NCI-H1092 (cell line): ENCODE measurements around the gene OXSR1.
A peak's percentile ranks its signal among the peaks of the same experiment; 100 is the strongest.
"Not testable (repeated sequence)": the region's sequence is repeated elsewhere in the genome, so short reads cannot be mapped to it uniquely, and the experiment has no call there.

Experiments used
- DNase-seq: peaks from one replicate; lab custom pipeline; 2025; lab: John Stamatoyannopoulos, UW

OXSR1 gene

DNA sequence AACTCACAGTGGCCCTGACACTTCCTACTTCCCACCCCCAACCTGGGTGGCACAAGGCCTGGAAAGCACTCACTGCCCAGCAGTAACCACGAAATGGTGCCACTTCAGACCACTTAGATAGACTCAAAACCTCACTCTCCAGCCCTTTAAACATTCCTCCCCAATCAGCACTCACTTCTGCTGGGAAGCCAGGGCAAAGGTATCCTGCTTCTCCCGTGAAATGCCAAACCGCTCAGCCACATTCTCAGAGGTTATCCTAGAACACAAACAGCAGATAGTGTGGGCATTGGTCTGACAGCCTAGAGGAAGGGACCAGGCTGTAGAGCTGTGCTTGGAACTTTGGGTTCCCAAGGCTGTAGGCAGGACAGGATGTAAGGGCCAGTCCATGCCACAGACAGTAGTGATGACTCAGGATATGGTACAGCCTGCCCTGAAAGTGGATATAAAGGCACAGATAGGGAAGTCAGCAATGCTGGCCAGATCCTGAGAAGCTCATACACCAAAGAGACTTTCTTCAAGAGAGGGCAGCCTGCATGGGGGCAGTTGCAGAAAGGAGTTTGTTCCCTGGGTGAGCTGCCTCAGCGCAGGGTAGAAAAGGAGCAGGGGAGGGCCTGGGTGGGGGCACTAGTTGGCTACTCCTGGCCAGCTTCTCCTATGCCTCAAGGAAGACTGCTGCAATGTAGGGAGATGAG, 37.6 kb upstream of the OXSR1 start:
- DNase-seq, result no peak

DNA sequence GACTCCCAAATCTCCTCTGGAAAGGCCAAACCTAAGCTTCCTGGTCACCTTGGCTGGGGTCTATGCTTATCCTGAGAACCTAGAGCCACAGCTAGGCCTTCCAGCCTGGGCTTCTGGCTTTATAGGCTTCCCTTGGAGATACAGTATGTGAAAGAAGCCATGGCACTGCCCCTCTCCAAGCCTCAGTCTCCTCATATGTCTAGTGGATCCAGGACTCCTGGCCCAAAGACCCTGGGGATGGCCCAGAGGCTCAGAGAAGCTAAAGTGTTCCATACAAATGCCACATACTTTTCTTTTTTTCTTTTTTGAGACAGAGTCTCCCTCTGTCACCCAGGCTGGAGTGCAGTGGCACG, 37.1 kb upstream of the OXSR1 start:
- no peak for DNase-seq

DNA sequence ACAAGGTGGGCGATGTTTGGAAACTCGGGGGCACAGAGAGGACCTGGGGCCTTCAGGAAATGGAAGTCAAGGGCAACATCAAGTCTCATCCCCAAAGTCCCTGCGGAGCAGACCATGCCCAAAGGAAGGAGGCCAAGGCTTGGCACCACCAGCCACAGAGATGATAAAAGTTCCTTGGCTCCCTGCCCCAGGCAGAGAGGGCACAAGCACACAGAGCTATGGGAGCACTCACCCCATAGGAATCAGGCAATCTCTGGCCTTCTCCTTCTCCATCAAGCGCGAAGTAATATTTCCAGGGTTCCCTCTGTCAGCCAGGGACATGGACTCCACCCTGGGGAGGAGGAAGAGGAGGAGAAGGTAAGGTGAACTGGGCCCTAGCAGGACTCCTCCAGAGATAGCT, 36.3 kb upstream of the OXSR1 start:
- DNase-seq, result no peak

DNA sequence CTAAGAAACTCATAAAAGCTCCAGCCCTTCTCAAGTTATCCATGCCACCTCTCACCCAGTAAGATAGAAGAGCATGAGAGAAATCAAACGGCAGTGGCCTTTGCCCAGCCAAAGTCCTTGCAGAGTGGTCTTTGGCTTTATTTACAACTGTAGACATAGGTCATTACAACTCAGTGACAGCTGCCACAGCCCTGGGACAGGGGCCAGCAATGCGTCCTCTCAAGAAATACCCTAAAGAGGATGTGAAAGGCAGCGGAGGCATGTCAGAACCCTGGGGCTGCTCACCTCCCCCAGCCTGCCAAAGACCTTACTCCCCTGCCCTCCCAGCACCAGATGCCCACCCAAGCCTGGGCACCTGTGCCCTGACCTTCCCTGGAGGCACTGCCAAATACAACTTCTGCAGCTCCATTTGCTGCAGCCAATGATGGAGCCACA, 34.7 kb upstream of the OXSR1 start:
- no peak for DNase-seq

DNA sequence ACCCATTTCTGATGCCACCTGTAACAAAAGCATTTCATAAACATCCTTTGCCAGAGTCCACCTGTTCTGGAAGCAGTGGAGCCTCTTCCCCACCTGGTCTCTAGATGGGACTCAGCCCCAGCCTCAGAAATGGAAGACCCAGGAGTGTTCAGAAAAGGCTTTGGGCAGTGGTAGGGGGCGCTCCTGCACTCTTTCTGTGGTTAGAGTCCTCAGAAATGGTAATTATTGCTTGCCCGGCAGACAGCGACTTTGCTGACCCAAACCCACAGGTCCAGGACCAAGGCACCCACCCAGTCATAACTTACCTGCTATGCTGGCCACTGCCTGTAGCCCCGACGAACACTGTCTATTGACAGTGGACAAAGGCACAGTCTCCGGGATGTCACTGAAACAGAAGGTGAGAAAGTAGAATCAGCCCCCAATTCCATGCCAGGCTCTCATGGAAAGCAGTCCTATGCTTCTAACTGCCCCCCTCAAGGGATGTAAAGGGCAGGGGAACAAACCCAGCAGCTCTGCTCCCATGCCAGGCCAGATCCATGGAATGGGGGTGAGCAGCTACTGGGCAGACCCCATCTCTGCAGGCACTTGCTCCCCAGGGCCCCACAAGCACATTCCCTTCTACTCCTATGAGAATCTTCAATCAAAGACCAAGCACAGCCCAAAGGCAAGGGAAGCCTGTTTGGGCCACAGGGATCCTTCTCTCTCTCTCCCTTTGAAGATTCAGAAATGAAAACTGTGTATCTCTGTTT, 33.5 kb upstream of the OXSR1 start:
- DNase-seq, result no peak

DNA sequence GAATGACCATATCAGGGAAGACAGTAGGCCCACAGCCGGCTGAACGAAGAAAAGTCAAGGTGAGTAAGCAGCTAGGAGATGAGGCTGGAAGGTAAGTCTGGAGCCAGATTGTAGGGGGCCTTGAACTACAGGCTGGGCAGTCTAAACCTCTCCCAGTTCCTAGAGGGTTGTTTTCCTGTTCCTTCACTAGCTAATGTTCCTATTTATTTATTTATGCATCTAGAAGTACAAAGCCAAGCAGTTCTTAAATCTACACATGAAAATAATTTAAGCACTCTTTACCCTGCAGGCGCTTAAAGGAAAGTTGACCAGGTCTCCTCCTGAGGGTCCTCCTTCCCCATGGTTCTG, 32.2 kb upstream of the OXSR1 start:
- DNase-seq, result no peak

DNA sequence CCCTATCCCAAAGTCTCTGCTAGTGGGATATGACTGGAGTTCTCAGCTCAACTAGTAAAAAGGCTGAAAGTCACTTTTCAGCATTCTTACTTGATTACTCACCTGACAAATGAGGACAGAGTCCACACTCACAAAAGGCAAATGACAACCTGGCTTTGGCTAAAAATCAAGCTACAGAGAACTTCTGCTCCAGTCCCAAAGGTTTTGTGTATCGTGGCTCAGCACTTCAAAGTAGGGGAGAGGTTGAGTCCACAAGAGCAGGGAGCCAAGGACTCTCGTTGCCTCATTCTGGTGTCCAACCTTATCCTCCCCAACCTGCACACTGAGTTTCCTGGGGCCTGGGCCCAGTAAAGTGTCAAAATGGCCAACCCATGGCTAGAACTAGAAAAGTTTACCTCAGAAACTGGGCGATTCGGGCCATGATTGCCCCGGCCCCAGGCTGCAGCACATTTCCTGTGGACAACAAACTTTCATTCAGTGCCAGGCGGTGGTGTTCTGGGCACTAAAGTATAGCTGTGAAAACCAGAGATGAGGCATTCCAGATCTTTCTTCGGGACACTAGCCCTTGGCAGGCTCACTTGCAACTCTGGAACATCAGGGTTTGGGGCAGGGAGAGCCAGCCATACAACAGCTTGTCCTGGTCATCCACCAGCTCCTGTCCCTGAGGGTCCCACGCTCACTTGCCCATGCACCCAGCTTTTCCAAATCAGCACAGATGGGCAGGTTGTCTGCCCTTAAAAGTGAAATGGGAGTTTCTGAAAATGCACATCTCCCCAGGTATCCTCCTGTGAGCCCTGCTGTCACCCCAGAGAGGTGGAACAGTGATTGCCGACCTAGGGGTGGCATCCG, 31.6 kb upstream of the OXSR1 start:
- DNase-seq, result no peak

DNA sequence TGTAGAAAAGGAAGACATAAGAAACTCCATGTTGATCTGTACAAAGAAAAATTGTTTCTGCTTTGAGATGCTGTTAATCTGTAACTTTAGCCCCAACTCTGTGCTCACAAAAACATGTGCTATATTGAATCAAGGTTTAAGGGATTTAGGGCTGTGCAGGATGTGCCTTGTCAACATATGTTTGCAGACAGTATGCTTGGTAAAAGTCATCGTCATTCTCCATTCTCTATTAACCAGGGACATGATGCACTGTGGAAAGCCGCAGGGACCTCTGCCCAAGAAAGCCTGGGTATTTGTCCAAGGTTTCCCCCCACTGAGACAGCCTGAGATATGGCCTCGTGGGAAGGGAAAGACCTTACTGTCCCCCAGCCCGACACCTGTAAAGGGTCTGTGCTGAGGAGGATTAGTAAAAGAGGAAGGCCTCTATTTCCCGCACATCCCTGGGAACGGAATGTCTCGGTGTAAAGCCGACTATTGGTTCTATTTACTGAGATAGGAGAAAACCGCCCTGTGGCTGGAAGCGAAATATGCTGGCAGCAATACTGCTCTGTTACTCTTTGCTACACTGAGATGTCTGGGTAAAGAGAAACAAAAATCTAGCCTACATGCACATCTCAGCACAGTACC, 30.7 kb upstream of the OXSR1 start:
- DNase-seq, result not testable (repeated sequence)

DNA sequence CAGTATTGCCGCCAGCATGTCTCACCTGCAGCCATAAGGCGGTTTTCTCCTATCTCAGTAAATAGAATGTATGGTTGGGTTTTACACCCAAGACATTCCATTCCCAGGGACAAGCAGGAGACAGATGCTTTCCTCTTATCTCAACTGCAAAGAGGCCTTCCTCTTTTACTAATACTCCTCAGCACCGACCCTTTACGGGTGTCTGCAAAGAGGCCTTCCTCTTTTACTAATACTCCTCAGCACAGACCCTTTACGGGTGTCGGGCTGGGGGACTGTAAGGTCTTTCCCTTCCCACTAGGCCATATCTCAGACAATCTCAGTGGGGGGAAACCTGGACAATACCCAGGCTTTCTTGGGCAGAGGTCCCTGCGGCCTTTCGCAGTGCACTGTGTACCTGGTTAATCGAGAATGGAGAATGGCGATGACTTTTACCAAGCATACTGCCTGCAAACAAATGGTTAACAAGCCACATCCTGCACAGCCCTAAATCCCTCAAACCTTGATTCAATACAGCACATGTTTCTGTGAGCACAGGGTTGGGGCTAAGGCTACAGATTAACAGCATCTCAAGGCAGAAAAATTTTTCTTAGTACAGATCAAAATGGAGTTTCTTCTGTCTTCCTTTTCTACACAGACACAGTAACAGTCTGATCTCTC, 29.6 kb upstream of the OXSR1 start:
- not testable (repeated sequence) for DNase-seq

DNA sequence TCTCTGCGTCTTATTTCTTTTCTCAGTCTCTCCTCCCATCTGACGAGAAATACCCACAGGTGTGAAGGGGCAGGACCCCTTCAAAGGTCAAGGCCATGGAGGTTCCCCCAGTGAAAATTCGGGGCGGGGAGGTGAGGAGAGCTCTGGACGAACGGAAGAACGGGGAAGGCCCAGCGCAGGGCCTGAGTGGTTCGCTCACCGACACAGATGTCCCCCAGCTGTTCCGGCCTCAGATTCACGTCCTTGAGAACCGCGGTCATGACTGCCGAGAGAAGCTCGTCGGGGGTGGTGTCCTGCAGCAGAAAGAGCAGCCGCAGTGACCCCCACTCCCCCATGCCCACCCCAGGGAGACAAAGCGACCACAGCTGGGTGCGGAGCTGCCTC, 29.0 kb upstream of the OXSR1 start:
- no peak for DNase-seq

DNA sequence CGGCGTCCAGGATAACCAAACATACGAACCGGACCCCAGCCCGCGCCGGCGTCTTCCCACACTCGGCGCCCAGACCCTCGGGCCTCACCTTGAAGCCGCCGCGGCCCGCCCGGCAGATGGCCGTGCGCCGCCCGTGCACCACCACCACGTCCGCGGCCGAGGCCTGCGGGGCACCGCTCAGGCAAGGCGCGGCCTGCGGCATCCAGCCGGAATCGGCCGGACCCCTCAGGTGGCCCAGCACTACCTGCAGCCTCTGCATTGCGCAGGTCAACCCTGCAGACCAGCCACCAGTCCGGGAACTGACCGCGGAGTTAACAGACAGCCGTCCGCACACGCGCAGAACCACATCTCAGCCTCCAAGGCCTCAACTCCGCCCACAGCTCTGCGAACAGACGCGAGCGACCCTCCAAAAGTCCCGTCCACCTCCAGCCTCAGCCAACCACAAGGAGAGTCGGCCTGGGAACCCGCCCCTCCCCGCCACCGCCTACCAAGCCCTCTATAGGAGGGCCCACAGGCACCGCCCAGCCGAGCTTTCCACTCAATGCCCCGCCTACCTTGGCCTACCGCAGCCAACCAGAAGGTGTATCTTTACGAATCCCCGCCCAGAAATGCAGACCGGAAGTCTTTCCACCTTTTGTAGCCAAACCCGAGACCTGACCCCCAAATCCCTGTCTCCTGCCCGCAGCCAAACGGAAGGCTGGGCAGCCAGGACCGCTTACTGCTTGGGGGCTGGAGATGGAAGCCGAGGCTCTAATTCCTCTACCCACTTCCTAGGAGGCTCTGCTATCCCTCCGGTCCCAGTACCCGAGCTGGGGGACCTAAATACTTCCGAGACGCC, 28.3 kb upstream of the OXSR1 start, which contains the start of gene ACAA1:
TSS of gene ACAA1 (minus strand) at position 351 of the 838 bp plus-strand sequence. CDS start at position 259, 92 bp downstream.
- DNase-seq, result peak; percentile 95

DNA sequence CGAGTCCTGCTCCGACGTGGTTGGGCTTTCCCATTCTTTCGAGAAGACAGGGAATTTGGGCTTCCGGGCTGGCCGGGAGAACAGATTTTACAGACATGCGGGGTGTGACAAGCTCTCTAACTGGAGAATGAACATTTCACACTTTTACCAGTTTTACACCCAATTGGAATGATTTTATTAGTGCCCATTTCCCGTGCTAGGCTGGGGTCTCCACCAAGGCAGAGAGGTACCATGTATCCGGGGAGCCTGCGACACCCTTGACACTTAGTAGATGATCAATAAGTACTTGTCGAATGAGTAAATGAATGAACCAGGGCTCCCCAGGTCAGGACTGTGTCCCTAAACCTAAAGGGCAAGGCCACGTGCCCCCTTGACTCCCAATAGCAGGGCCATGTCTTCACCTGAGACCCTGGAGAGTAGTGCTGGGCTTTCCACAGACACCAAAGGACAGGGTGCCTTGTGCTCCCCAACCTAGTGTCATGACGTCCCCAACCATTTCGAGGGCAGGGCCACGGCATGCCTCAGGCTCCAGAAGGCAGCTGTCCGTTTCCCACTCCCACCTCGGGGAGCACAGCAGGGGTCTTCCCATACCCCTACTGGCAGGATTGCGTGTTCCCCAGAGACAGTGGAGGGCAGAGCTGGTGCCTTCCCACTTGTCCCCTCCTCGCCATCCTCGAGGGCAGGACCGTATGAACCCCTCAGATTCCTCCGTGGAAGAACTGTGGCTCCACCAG, 27.6 kb upstream of the OXSR1 start:
- DNase-seq, result no peak

DNA sequence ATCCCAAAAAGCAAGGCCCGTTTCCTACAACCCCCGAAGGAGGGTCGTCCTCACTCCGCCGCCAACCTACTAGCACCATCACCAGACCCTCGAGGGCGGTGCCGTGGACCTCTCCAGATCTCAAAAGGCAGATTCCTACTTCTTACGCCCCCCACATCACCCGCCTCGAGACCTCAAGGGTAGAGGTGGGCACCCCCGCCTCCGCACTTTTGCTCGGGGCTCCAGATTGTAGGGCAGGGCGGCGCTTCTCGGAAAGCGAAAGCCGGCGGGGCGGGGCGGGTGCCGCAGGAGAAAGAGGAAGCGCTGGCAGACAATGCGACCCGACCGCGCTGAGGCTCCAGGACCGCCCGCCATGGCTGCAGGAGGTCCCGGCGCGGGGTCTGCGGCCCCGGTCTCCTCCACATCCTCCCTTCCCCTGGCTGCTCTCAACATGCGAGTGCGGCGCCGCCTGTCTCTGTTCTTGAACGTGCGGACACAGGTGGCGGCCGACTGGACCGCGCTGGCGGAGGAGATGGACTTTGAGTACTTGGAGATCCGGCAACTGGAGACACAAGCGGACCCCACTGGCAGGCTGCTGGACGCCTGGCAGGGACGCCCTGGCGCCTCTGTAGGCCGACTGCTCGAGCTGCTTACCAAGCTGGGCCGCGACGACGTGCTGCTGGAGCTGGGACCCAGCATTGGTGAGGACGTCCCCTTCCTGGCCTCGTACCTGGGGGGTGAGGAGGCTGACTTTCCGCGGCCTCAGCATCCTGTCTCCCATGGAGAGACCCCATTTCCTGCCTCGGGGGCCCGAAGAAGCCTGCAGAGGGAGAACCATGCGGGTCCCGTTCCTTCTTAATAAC, 26.8 kb upstream of the OXSR1 start, which contains the start of gene MYD88:
TSS of gene MYD88 (plus strand) at position 313 of the 842 bp plus-strand sequence. CDS start at position 353, 40 bp downstream.
- no peak for DNase-seq

DNA sequence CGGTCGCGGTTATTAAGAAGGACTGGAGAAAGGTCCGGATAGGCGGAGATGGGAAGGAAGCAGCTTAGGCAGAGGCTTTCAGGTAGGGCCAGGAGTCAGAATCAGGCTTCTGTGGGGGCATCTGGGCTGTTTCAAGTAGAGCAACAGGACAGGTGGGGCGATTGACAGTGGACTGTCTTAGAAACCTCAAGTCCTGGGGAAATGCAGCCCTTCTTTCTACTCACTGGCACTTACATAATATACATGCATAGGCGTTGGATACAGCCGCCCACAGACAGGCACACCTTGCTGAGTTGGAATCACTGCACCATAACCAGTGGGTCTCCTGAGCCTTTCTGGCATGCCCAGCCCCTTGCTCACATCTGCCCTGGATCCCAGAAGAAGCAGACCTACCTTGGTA, 26.1 kb upstream of the OXSR1 start:
- no peak for DNase-seq

DNA sequence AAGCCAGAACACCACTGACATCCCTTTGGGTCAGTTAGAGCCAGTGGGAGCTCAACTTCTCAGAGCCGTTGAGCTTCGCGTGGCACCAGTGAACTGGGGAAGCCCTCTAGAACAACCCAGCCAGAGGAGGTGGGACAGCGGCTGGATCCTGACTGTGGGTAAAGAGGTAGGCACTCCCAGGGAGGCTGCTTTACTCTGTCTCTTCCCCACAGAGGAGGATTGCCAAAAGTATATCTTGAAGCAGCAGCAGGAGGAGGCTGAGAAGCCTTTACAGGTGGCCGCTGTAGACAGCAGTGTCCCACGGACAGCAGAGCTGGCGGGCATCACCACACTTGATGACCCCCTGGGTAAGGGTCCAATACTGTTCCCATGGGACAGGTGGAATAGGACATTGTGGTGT, 25.7 kb upstream of the OXSR1 start:
- no peak for DNase-seq

DNA sequence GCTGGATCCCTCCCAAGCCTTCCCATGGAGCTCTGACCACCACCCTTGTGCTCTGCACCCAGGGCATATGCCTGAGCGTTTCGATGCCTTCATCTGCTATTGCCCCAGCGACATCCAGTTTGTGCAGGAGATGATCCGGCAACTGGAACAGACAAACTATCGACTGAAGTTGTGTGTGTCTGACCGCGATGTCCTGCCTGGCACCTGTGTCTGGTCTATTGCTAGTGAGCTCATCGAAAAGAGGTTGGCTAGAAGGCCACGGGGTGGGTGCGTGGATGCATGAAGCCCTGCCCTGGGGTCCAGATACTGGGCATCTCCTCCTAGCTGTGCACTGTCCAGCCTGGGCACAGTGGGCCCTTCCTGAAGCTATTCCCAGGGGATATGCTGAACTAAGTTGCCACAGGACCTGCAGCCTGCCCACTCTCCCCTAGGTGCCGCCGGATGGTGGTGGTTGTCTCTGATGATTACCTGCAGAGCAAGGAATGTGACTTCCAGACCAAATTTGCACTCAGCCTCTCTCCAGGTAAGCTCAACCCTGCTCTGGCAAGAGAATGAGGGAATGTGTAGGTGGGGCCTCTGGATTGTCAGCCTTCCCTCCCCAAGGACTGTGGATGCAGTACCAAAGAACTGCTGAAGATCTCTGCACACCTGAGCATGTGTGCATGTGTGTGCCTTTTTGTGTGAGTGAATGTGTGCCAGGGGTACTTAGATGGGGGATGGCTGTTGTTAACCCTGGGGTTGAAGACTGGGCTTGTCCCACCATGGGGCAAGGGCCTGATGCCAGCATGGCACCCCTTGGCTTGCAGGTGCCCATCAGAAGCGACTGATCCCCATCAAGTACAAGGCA, 24.8 kb upstream of the OXSR1 start:
- no peak for DNase-seq

DNA sequence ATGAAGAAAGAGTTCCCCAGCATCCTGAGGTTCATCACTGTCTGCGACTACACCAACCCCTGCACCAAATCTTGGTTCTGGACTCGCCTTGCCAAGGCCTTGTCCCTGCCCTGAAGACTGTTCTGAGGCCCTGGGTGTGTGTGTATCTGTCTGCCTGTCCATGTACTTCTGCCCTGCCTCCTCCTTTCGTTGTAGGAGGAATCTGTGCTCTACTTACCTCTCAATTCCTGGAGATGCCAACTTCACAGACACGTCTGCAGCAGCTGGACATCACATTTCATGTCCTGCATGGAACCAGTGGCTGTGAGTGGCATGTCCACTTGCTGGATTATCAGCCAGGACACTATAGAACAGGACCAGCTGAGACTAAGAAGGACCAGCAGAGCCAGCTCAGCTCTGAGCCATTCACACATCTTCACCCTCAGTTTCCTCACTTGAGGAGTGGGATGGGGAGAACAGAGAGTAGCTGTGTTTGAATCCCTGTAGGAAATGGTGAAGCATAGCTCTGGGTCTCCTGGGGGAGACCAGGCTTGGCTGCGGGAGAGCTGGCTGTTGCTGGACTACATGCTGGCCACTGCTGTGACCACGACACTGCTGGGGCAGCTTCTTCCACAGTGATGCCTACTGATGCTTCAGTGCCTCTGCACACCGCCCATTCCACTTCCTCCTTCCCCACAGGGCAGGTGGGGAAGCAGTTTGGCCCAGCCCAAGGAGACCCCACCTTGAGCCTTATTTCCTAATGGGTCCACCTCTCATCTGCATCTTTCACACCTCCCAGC, 24.0 kb upstream of the OXSR1 start:
- DNase-seq, result no peak

DNA sequence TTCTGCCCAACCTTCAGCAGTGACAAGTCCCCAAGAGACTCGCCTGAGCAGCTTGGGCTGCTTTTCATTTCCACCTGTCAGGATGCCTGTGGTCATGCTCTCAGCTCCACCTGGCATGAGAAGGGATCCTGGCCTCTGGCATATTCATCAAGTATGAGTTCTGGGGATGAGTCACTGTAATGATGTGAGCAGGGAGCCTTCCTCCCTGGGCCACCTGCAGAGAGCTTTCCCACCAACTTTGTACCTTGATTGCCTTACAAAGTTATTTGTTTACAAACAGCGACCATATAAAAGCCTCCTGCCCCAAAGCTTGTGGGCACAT, 23.4 kb upstream of the OXSR1 start:
- no peak for DNase-seq
